Measurements from ENCODE around the gene EFCAB5.

GRCh38 chr17:30068465-30068864, 127.0 kb downstream of the EFCAB5 start:
- TF ChIP-seq POLR2AphosphoS5 (IDR thresholded peaks at IDR 0.05; ENCODE audit: borderline replicate concordance, low read depth, low read length) (no peak), EZH2 (IDR thresholded peaks at IDR 0.05) (no peak)

Measured in SK-N-MC (cell line).